ENCODE measurements around the gene APEX2. TPM values are rescaled to one million over a fixed set of nuclear protein-coding genes. Genes with fewer than 3 reads are reported as not detected.
"Not testable (repeated sequence)": the region's sequence is repeated elsewhere in the genome, so short reads cannot be mapped to it uniquely, and the experiment has no call there.

The APEX2 gene
- total RNA-seq, 3 donors from 2014 or later, result 35.1 to 40.5 (median 36.4) TPM

GRCh38 chrX:55033429-55033828 is 33.3 kb downstream of the APEX2 start:
- H3K4me3 Mint-ChIP-seq, result no peak overlapping the region
- DNase-seq (no peak), ATAC-seq (no peak)
- no peaks in the 10 kb centered on the region for H3K36me3 Mint-ChIP-seq (ENCODE audit: insufficient read depth)
- H3K4me1 Mint-ChIP-seq (ENCODE audit: low read depth), result no peaks in the 10 kb centered on the region
- no peaks in the 10 kb centered on the region for H3K9me3 Mint-ChIP-seq
- H3K27me3 Mint-ChIP-seq (ENCODE audit: low read depth), result no peaks in the 10 kb centered on the region

- H3K4me1 Mint-ChIP-seq (ENCODE audit: low read depth), result no peaks in the 10 kb centered on the region
- no peak for ATAC-seq
- no peaks in the 10 kb centered on the region for H3K27me3 Mint-ChIP-seq (ENCODE audit: low read depth)
- no peaks in the 10 kb centered on the region for H3K36me3 Mint-ChIP-seq (ENCODE audit: insufficient read depth)
- no peak for DNase-seq
- no peaks in the 10 kb centered on the region for H3K9me3 Mint-ChIP-seq
- H3K4me3 Mint-ChIP-seq, result no peak overlapping the region
These were observed 39.3 kb downstream of the APEX2 start for GRCh38 chrX:55039471-55039870.

- DNase-seq (no peak), ATAC-seq (no peak)
- H3K4me3 Mint-ChIP-seq, result no peak overlapping the region
- no peaks in the 10 kb centered on the region for H3K36me3 Mint-ChIP-seq (ENCODE audit: insufficient read depth)
- H3K27me3 Mint-ChIP-seq (ENCODE audit: low read depth), result no peaks in the 10 kb centered on the region
- H3K9me3 Mint-ChIP-seq, result no peaks in the 10 kb centered on the region
- H3K4me1 Mint-ChIP-seq (ENCODE audit: low read depth), result no peaks in the 10 kb centered on the region
These were observed 41.4 kb downstream of the APEX2 start for GRCh38 chrX:55041514-55041913.

GRCh38 chrX:55050599-55050998 is 50.4 kb downstream of the APEX2 start:
- DNase-seq; H3K36me3 Mint-ChIP-seq (ENCODE audit: insufficient read depth); H3K4me1 Mint-ChIP-seq (ENCODE audit: low read depth); H3K27me3 Mint-ChIP-seq (ENCODE audit: low read depth); H3K9me3 Mint-ChIP-seq; ATAC-seq; H3K4me3 Mint-ChIP-seq: not testable (repeated sequence)

DNA sequence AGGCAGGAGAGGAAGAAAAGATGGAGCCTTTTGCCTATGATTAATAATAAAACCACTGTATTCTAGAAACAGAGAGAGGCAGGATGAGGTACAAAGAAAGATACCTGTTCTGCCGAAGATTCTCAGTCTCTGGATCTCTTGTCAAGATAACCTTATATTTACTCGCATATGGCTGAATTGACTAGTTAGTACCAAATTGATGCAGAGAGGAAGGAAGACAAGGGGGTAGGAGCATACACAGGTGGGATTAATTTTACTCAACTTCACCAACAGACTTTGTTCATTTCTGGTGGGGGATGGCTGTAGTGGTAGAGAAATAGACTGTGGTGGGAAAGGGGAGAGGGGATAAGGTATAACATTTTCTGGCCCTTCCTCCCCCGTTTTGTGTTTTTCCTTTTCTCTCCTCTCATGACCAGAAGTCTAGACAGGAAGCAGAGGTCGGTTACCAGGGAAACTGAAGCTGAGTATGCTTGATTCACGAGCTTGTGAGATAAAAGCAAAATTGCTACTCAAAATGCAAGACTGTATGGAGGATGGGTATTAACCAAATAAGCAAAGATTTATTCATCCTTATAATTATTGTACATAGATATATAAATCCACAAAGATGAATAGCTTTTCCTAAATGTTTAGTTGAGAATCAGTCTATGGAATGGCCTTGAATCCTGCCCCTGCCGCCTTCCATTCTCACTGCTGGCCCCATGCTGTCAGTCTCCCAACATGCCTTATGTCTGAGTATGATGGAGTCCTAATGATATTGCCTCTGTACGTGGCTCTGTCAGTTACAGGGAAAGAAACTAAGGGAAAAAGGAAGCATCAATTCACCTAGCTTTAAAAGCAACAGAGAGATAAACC is 56.9 kb downstream of the APEX2 start:
- Mint-ChIP-seq H3K27me3 (ENCODE audit: low read depth) (no peaks in the 10 kb centered on the region), H3K4me1 (ENCODE audit: low read depth) (peaks cover 19% of the 10 kb centered on the region), H3K4me3 (peak overlapping the region; percentile 67), H3K9me3 (no peaks in the 10 kb centered on the region), H3K36me3 (ENCODE audit: insufficient read depth) (no peaks in the 10 kb centered on the region)
- DNase-seq (no peak), ATAC-seq (peak; percentile 62 to 74)

DNA sequence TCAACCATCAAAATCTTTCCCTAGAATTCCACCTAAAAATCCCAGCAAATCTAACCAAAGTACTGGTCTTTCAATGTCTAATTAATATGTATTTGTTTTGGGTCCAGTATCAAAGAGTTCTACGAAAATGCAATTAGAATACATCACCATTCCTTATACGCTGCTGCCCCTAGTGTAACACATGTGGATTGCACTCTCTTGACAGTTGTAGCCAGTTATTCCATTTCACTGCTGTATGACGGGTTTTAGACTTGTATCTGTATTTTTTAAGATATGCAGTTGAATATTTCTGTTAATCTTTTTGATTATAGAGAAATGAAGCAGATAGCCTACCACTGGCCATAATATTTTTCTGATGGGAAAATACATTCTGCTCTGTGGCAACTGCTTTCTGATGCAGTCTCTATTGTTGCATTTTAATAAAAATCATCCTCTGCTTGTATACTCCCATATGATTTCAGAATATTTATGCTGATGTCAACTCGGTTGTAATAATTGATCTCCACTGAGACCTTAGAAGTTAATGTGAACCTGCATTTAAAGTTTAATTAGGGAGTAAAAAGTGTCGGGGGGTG is 57.6 kb downstream of the APEX2 start:
- DNase-seq (no peak), ATAC-seq (peak; percentile 58 to 70)
- peak overlapping the region; percentile 67 for H3K4me3 Mint-ChIP-seq
- no peaks in the 10 kb centered on the region for H3K36me3 Mint-ChIP-seq (ENCODE audit: insufficient read depth)
- peaks cover 19% of the 10 kb centered on the region for H3K4me1 Mint-ChIP-seq (ENCODE audit: low read depth)
- no peaks in the 10 kb centered on the region for H3K27me3 Mint-ChIP-seq (ENCODE audit: low read depth)
- H3K9me3 Mint-ChIP-seq, result no peaks in the 10 kb centered on the region

Other genes with a start within 250 kb of the APEX2 start
- gene ITIH6, start 202.1 kb upstream of the APEX2 start, total RNA-seq, result not detected
- gene MAGED2, start 192.6 kb upstream of the APEX2 start, total RNA-seq, result 10 to 100 TPM; 22.1 to 25.0 (median 22.7) TPM
- gene TRO, start 79.5 kb upstream of the APEX2 start, total RNA-seq, result 1 to 10 TPM; 1.0 to 2.8 (median 2.6) TPM
- gene PFKFB1, start 6.2 kb upstream of the APEX2 start, total RNA-seq, result under 1 TPM; 0.29 to 0.68 (median 0.51) TPM
- not detected for gene ALAS2, start 30.6 kb downstream of the APEX2 start, total RNA-seq
- gene PAGE2B, start 74.7 kb downstream of the APEX2 start, total RNA-seq, result under 1 TPM in 1 of 3 donors, not detected in 2; 0.61 TPM
- gene PAGE2, start 88.7 kb downstream of the APEX2 start, total RNA-seq, result not detected
- gene PAGE5, start 220.0 kb downstream of the APEX2 start, total RNA-seq, result 1 to 10 TPM in 1 of 3 donors, under 1 TPM in 1, not detected in 1; 0.90 to 3.0 TPM

Data from activated T-cell treated with anti-CD3 and anti-CD28 coated beads, Interleukin-2, amount 50 U/mL, for 4 hours (primary cell).